Mesendoderm (in vitro differentiated cells): ENCODE data around the gene PDS5B.

ENCODE experiments used
- DNase-seq: peaks from one replicate; pipeline ENCODE4 v3.0.0; 2013
- H2AK5ac ChIP-seq: 2 replicates; pipeline ENCODE4 v1.6.1; 2013; ENCODE audit warnings: low read length, inconsistent platforms
- H2BK120ac ChIP-seq: 2 replicates; pipeline ENCODE4 v1.6.1; 2013; ENCODE audit warnings: low read depth, mild to moderate bottlenecking, low read length, moderate library complexity, mixed read lengths
- H2BK15ac ChIP-seq: replicated peaks from 2 replicates; pipeline ENCODE4 v1.6.1; 2013; ENCODE audit warnings: low read depth, mild to moderate bottlenecking, moderate library complexity
- H2BK5ac ChIP-seq: 2 replicates; pipeline ENCODE4 v1.6.1; 2013; ENCODE audit warnings: low read length, inconsistent platforms
- H3K18ac ChIP-seq: 2 replicates; pipeline ENCODE4 v1.6.1; 2013; ENCODE audit warnings: mild to moderate bottlenecking, low read length, mixed read lengths
- H3K23ac ChIP-seq: one replicate; pipeline ENCODE4 v1.6.1; 2013; ENCODE audit warnings: low read length
- H3K27ac ChIP-seq: 2 replicates; pipeline ENCODE4 v1.5.1; 2013; ENCODE audit warnings: low read depth, mild to moderate bottlenecking, inconsistent platforms, low read length, moderate library complexity
- H3K27me3 ChIP-seq: 2 replicates; pipeline ENCODE4 v1.6.1; 2013; ENCODE audit warnings: low read length, control low read depth, mild to moderate bottlenecking, inconsistent platforms; ENCODE audit not compliant: insufficient read depth, poor library complexity
- H3K36me3 ChIP-seq: 2 replicates; pipeline ENCODE4 v1.6.1; 2013; ENCODE audit warnings: low read length, inconsistent platforms; ENCODE audit not compliant: control insufficient read depth, insufficient read depth
- H3K4ac ChIP-seq: one replicate; pipeline ENCODE4 v1.6.1; 2013; ENCODE audit warnings: low read depth, mild to moderate bottlenecking, low read length, moderate library complexity
- H3K4me1 ChIP-seq: 2 replicates; pipeline ENCODE4 v1.6.1; 2013; ENCODE audit warnings: low read depth, low read length, inconsistent platforms; ENCODE audit not compliant: control insufficient read depth
- H3K4me2 ChIP-seq: 2 replicates; pipeline ENCODE4 v1.6.1; 2013; ENCODE audit warnings: low read length
- H3K4me3 ChIP-seq: 2 replicates; pipeline ENCODE4 v1.5.1; 2013; ENCODE audit warnings: mild to moderate bottlenecking, low read length
- H3K56ac ChIP-seq: one replicate; pipeline ENCODE4 v1.6.1; 2013; ENCODE audit warnings: low read length
- H3K79me1 ChIP-seq: 2 replicates; pipeline ENCODE4 v1.6.1; 2013; ENCODE audit warnings: low read length, inconsistent platforms
- H3K79me2 ChIP-seq: 2 replicates; pipeline ENCODE4 v1.6.1; 2013; ENCODE audit warnings: mild to moderate bottlenecking, low read length; ENCODE audit not compliant: control insufficient read depth, insufficient read depth
- H3K9ac ChIP-seq: 2 replicates; pipeline ENCODE4 v1.6.1; 2013; ENCODE audit warnings: low read length, inconsistent platforms
- H4K5ac ChIP-seq: one replicate; pipeline ENCODE4 v1.6.1; 2013; ENCODE audit warnings: low read length
- H4K8ac ChIP-seq: one replicate; pipeline ENCODE4 v1.6.1; 2013; ENCODE audit warnings: low read depth, mild to moderate bottlenecking, control low read depth, low read length, moderate library complexity
- WGBS: extraction: QIAGEN DNeasy Blood & Tissue Kit; methylation state at CpG from one replicate; pipeline ENCODE4 v1.1.7; 2013; ENCODE audit warnings: low lambda C conversion rate, missing lambda C conversion rate; ENCODE audit not compliant: insufficient coverage; ENCODE audit errors: extremely low coverage; 5-methylcytosine and 5-hydroxymethylcytosine counted together

The PDS5B gene

GRCh38 chr13:32594157-32594738, 8.0 kb downstream of the PDS5B start:
- Histone ChIP-seq H3K4me1 (no peaks in the 10 kb centered on the region), H3K4me2 (no peak overlapping the region), H2AK5ac (no peak overlapping the region), H3K4me3 (no peak overlapping the region), H4K5ac (no peak overlapping the region), H4K8ac (no peak overlapping the region), H3K9ac (no peak overlapping the region), H3K23ac (no peak overlapping the region), H2BK15ac (no peak overlapping the region), H3K4ac (no peak overlapping the region), H3K79me1 (peaks cover 9% of the 10 kb centered on the region), H3K18ac (no peak overlapping the region), H2BK5ac (no peak overlapping the region), H3K56ac (no peak overlapping the region), H3K79me2 (peaks cover 72% of the 10 kb centered on the region), H3K36me3 (no peaks in the 10 kb centered on the region), H3K27me3 (no peaks in the 10 kb centered on the region), H3K27ac (no peak overlapping the region), H2BK120ac (no peak overlapping the region)
- no peak for DNase-seq

- no peak overlapping the region for H3K4me2 ChIP-seq
- no peak overlapping the region for H2BK120ac ChIP-seq
- H4K8ac ChIP-seq: no peak overlapping the region
- H3K4me3 ChIP-seq: no peak overlapping the region
- H3K27me3 ChIP-seq: no peaks in the 10 kb centered on the region
- no peak overlapping the region for H3K23ac ChIP-seq
- H3K79me2 ChIP-seq: peaks cover 68% of the 10 kb centered on the region
- H3K56ac ChIP-seq: no peak overlapping the region
- no peak overlapping the region for H3K27ac ChIP-seq
- H2BK15ac ChIP-seq: no peak overlapping the region
- H3K4me1 ChIP-seq: no peaks in the 10 kb centered on the region
- DNase-seq: no peak
- no CpG with 5 or more reads among the region's 2 CpGs for WGBS
- H3K36me3 ChIP-seq: no peaks in the 10 kb centered on the region
- H4K5ac ChIP-seq: no peak overlapping the region
- no peak overlapping the region for H3K18ac ChIP-seq
- H3K4ac ChIP-seq: no peak overlapping the region
- H3K9ac ChIP-seq: no peak overlapping the region
- peaks cover 7% of the 10 kb centered on the region for H3K79me1 ChIP-seq
- no peak overlapping the region for H2BK5ac ChIP-seq
- no peak overlapping the region for H2AK5ac ChIP-seq
Observed at GRCh38 chr13:32595306-32595705, 9.1 kb downstream of the PDS5B start.

GRCh38 chr13:32600890-32601289, 14.6 kb downstream of the PDS5B start:
- no peak overlapping the region for H2AK5ac ChIP-seq
- no peak for DNase-seq
- no peak overlapping the region for H3K27ac ChIP-seq
- no peak overlapping the region for H3K4me2 ChIP-seq
- no peak overlapping the region for H2BK120ac ChIP-seq
- H3K9ac ChIP-seq: no peak overlapping the region
- H2BK15ac ChIP-seq: no peak overlapping the region
- no peak overlapping the region for H4K8ac ChIP-seq
- no CpG with 5 or more reads among the region's 2 CpGs for WGBS
- no peaks in the 10 kb centered on the region for H3K4me1 ChIP-seq
- H3K56ac ChIP-seq: no peak overlapping the region
- no peak overlapping the region for H3K18ac ChIP-seq
- no peaks in the 10 kb centered on the region for H3K79me1 ChIP-seq
- peaks cover 50% of the 10 kb centered on the region for H3K79me2 ChIP-seq
- no peaks in the 10 kb centered on the region for H3K36me3 ChIP-seq
- H3K4me3 ChIP-seq: no peak overlapping the region
- H3K23ac ChIP-seq: no peak overlapping the region
- H3K4ac ChIP-seq: no peak overlapping the region
- H4K5ac ChIP-seq: no peak overlapping the region
- H2BK5ac ChIP-seq: no peak overlapping the region
- no peaks in the 10 kb centered on the region for H3K27me3 ChIP-seq

- peaks cover 2% of the 10 kb centered on the region for H3K36me3 ChIP-seq
- H3K4me3 ChIP-seq: no peak overlapping the region
Observed at GRCh38 chr13:32609428-32609827, 23.2 kb downstream of the PDS5B start.

GRCh38 chr13:32610538-32610937, 24.3 kb downstream of the PDS5B start:
- no peaks in the 10 kb centered on the region for H3K27me3 ChIP-seq
- WGBS: no CpG with 5 or more reads among the region's 1 CpG
- no peak overlapping the region for H3K9ac ChIP-seq

More at GRCh38 chr13:32609428-32609827, 23.2 kb downstream of the PDS5B start:
- no peak overlapping the region for H2BK120ac ChIP-seq
- H3K4me2 ChIP-seq: no peak overlapping the region
- no peak overlapping the region for H3K9ac ChIP-seq
- peaks cover 50% of the 10 kb centered on the region for H3K79me2 ChIP-seq
- H3K27ac ChIP-seq: no peak overlapping the region
- H4K8ac ChIP-seq: no peak overlapping the region
- H4K5ac ChIP-seq: no peak overlapping the region
- no peaks in the 10 kb centered on the region for H3K27me3 ChIP-seq
- no peak overlapping the region for H2BK5ac ChIP-seq
- no peak overlapping the region for H3K56ac ChIP-seq
- H2BK15ac ChIP-seq: no peak overlapping the region
- H3K4ac ChIP-seq: no peak overlapping the region
- H3K79me1 ChIP-seq: peaks cover 14% of the 10 kb centered on the region
- no peak overlapping the region for H3K23ac ChIP-seq
- peak; percentile 45 for DNase-seq
- no peak overlapping the region for H2AK5ac ChIP-seq
- H3K18ac ChIP-seq: no peak overlapping the region
- WGBS: no CpG with 5 or more reads among the region's 1 CpG
- no peaks in the 10 kb centered on the region for H3K4me1 ChIP-seq

GRCh38 chr13:32610977-32611376, 24.7 kb downstream of the PDS5B start:
- H2BK5ac ChIP-seq: no peak overlapping the region
- no peak overlapping the region for H2BK15ac ChIP-seq
- H3K4me2 ChIP-seq: no peak overlapping the region

More at GRCh38 chr13:32610538-32610937, 24.3 kb downstream of the PDS5B start:
- Histone ChIP-seq H3K4me2 (no peak overlapping the region), H3K36me3 (peaks cover 2% of the 10 kb centered on the region), H2BK120ac (no peak overlapping the region), H3K79me2 (peaks cover 55% of the 10 kb centered on the region), H3K56ac (no peak overlapping the region), H2AK5ac (no peak overlapping the region), H3K79me1 (peaks cover 14% of the 10 kb centered on the region), H3K4me3 (no peak overlapping the region), H3K18ac (no peak overlapping the region), H2BK15ac (no peak overlapping the region), H3K4ac (no peak overlapping the region), H4K5ac (no peak overlapping the region), H3K23ac (no peak overlapping the region), H3K4me1 (no peaks in the 10 kb centered on the region), H3K27ac (no peak overlapping the region), H2BK5ac (no peak overlapping the region), H4K8ac (no peak overlapping the region)
- no peak for DNase-seq

More at GRCh38 chr13:32610977-32611376, 24.7 kb downstream of the PDS5B start:
- no peaks in the 10 kb centered on the region for H3K27me3 ChIP-seq
- H3K4me1 ChIP-seq: no peaks in the 10 kb centered on the region
- H3K23ac ChIP-seq: no peak overlapping the region
- peaks cover 14% of the 10 kb centered on the region for H3K79me1 ChIP-seq
- no CpG with 5 or more reads among the region's 1 CpG for WGBS
- H3K9ac ChIP-seq: no peak overlapping the region
- H2AK5ac ChIP-seq: no peak overlapping the region
- no peak overlapping the region for H4K5ac ChIP-seq
- no peak for DNase-seq
- no peak overlapping the region for H4K8ac ChIP-seq
- no peak overlapping the region for H3K4ac ChIP-seq
- H3K27ac ChIP-seq: no peak overlapping the region
- no peak overlapping the region for H3K4me3 ChIP-seq
- H3K18ac ChIP-seq: no peak overlapping the region
- no peak overlapping the region for H2BK120ac ChIP-seq
- no peak overlapping the region for H3K56ac ChIP-seq
- H3K36me3 ChIP-seq: peaks cover 2% of the 10 kb centered on the region
- H3K79me2 ChIP-seq: peaks cover 55% of the 10 kb centered on the region
